ENCODE results near the gene ENO3.

- TF ChIP-seq CTCF (IDR thresholded peaks at IDR 0.05; ENCODE audit: extremely low read depth in 1 of 2, insufficient read depth in 1 of 2, low read depth in 1 of 2, low read length in 2 of 2), result no peak
- no peak for TF ChIP-seq MYC (IDR thresholded peaks at IDR 0.05; ENCODE audit: low read depth, low read length)
- TF ChIP-seq POLR2A (IDR thresholded peaks at IDR 0.05; ENCODE audit: low read depth, low read length), result no peak
- no peak for TF ChIP-seq POLR2AphosphoS5 (IDR thresholded peaks at IDR 0.05; ENCODE audit: insufficient read depth, low read depth, low read length)
Measured at GRCh38 chr17:4968486-4969046, 17.6 kb downstream of the ENO3 start.

All from endothelial cell of umbilical vein (primary cell).